Measurements from ENCODE around the gene IMMT.

DNA sequence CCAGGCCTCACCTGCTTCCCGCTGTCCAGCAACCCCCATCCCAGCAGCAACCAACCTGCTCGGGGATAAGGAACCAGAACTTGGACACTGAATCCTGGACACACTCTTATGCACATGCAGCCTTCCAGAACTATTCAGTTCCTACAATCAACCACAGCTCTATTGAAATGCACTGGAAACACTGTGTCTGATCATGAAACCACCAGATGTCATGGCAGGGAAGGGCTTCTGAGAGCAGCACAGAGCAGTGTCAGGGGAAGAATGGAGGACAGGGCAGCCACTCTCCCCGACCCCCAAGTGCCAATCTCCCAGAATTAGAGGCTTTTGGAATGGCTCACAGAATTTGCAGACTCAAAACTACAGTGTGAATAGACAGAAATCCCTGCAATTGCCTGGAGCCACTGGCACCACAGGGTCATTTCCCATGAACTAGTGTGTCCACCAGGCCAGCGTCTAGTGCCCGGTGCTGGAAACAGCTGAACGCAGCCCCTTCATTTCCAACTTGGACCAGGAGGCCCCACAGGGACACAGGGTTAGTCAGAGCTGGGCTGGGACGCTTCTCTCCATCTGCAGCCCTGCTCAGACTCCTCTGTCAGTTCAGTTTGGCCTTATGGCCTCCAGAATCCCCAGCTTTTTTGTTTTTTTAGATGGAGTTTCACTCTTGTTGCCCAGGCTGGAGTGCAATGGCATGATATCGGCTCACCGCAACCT is 29.5 kb upstream of the IMMT start:
- TF ChIP-seq POLR2AphosphoS5 (IDR thresholded peaks at IDR 0.05; ENCODE audit: low read depth), result no peak
- TF ChIP-seq, protein P1, sequence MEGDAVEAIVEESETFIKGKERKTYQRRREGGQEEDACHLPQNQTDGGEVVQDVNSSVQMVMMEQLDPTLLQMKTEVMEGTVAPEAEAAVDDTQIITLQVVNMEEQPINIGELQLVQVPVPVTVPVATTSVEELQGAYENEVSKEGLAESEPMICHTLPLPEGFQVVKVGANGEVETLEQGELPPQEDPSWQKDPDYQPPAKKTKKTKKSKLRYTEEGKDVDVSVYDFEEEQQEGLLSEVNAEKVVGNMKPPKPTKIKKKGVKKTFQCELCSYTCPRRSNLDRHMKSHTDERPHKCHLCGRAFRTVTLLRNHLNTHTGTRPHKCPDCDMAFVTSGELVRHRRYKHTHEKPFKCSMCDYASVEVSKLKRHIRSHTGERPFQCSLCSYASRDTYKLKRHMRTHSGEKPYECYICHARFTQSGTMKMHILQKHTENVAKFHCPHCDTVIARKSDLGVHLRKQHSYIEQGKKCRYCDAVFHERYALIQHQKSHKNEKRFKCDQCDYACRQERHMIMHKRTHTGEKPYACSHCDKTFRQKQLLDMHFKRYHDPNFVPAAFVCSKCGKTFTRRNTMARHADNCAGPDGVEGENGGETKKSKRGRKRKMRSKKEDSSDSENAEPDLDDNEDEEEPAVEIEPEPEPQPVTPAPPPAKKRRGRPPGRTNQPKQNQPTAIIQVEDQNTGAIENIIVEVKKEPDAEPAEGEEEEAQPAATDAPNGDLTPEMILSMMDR (conservative IDR thresholded peaks at IDR 0.05; ENCODE audit: low read depth in 2 of 2), result no peak
- TF ChIP-seq REST (IDR thresholded peaks at IDR 0.05; ENCODE audit: unreplicated experiment), result no peak
- TF ChIP-seq EZH2 (IDR thresholded peaks at IDR 0.05; ENCODE audit: low read depth, unreplicated experiment), result no peak
- TF ChIP-seq EZH2phosphoT487 (IDR thresholded peaks at IDR 0.05; ENCODE audit: unreplicated experiment), result no peak
- no peak for TF ChIP-seq JUNB (IDR thresholded peaks at IDR 0.05; ENCODE audit: unreplicated experiment)
- no peak for TF ChIP-seq CREB1 (CRISPR knock-in tag; IDR thresholded peaks at IDR 0.05; ENCODE audit: low read depth)
- no peak for TF ChIP-seq ZNF114 (CRISPR knock-in tag; IDR thresholded peaks at IDR 0.05)
- TF ChIP-seq, protein P2, sequence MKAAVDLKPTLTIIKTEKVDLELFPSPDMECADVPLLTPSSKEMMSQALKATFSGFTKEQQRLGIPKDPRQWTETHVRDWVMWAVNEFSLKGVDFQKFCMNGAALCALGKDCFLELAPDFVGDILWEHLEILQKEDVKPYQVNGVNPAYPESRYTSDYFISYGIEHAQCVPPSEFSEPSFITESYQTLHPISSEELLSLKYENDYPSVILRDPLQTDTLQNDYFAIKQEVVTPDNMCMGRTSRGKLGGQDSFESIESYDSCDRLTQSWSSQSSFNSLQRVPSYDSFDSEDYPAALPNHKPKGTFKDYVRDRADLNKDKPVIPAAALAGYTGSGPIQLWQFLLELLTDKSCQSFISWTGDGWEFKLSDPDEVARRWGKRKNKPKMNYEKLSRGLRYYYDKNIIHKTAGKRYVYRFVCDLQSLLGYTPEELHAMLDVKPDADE (IDR thresholded peaks at IDR 0.05), result no peak
- TF ChIP-seq ZNF331 (CRISPR knock-in tag; IDR thresholded peaks at IDR 0.05; ENCODE audit: low read depth), result no peak
- no peak for TF ChIP-seq NANOG (IDR thresholded peaks at IDR 0.05; ENCODE audit: borderline replicate concordance)
- TF ChIP-seq STAT1 (IDR thresholded peaks at IDR 0.05; ENCODE audit: unreplicated experiment), result no peak
- no peak for TF ChIP-seq ZNF462 (CRISPR knock-in tag; IDR thresholded peaks at IDR 0.05)
